SH-SY5Y (cell line): Measurements from ENCODE around the gene CARS1.

ENCODE experiments used
- GATA2 ChIP-seq: IDR thresholded peaks from 2 replicates; pipeline ENCODE4 v1.6.1; 2011; ENCODE audit warnings: mild to moderate bottlenecking, low read depth, low read length
- GATA3 ChIP-seq: IDR thresholded peaks from 2 replicates; pipeline ENCODE4 v1.6.1; 2011; ENCODE audit warnings: low read depth, mild to moderate bottlenecking, low read length, moderate library complexity

DNA sequence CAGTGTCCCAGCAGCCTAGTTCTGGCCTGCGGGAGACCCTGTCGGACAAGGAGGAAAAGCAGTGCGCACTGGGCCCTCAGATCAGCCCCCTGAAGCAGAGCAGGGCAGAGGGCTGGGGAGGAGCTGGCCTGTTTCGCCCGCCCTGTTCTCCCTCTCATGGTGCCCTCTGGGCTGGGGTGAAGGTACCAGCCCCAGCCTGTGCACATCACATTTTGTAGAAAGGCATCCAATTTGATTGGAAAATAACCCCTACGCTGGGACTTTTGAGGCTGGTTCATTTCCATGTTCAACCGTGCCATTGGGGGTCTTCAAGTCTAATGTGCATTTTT is 64.3 kb downstream of the CARS1 start:
- TF ChIP-seq GATA2 (no peak), GATA3 (no peak)
